ENCODE results near the gene APCDD1L. TPM values are rescaled to one million over a fixed set of nuclear protein-coding genes. Genes with fewer than 3 reads are reported as not detected.

Gene APCDD1L
- total RNA-seq, 1 experiment from 2014 or later = not detected

- Mint-ChIP-seq H3K27ac (ENCODE audit: unreplicated experiment) (no peak overlapping the region), H3K36me3 (ENCODE audit: insufficient read depth, unreplicated experiment) (no peaks in the 10 kb centered on the region), H3K9me3 (ENCODE audit: unreplicated experiment) (no peaks in the 10 kb centered on the region), H3K4me1 (ENCODE audit: low read depth, unreplicated experiment) (peaks cover 3% of the 10 kb centered on the region), H3K27me3 (ENCODE audit: insufficient read depth, unreplicated experiment) (no peaks in the 10 kb centered on the region), H3K4me3 (ENCODE audit: unreplicated experiment) (no peak overlapping the region)
- intact Hi-C loops (cut with micrococcal nuclease; ENCODE audit: unreplicated experiment) = no loop called here
- Histone ChIP-seq H3K4me1 (peaks cover under 1% of the 10 kb centered on the region; the same call in 1 of the 2 replicates), H3K36me3 (ENCODE audit: control insufficient read depth, insufficient read depth, low read length) (no peaks in the 10 kb centered on the region), H3K9me3 (peaks cover 53% of the 10 kb centered on the region), H3K27me3 (replicated peaks; ENCODE audit: control insufficient read depth, insufficient read depth, low read length) (no peaks in the 10 kb centered on the region), H3K4me3 (ENCODE audit: low read depth, low read length) (no peak overlapping the region)
- no TSS peak for BruUV-seq (replicated peaks)
- no peak for TF ChIP-seq CTCF (IDR thresholded peaks at IDR 0.05; ENCODE audit: insufficient read depth in 1 of 2, low read depth in 1 of 2, low read length in 1 of 2, severe bottlenecking in 1 of 2, unreplicated experiment in 1 of 2)
- ChIA-PET POLR2A (no interaction called here), CTCF (interaction anchor here (0.6 kb wide), 1 partner anchor 280 kb away, joined by 5 read pairs; no protein-coding TSS in a partner anchor)
- DNase-seq = no peak
Measured at GRCh38 chr20:58503668-58504067, 11.5 kb downstream of the APCDD1L start.

GRCh38 chr20:58500256-58500655, 14.9 kb downstream of the APCDD1L start:
- DNase-seq = no peak
- no TSS peak for BruUV-seq (replicated peaks)
- TF ChIP-seq CTCF (IDR thresholded peaks at IDR 0.05; ENCODE audit: insufficient read depth in 1 of 2, low read depth in 1 of 2, low read length in 1 of 2, severe bottlenecking in 1 of 2, unreplicated experiment in 1 of 2) = no peak
- intact Hi-C loops (cut with micrococcal nuclease; ENCODE audit: unreplicated experiment) = no loop called here
- H3K9me3 ChIP-seq = peaks cover 30% of the 10 kb centered on the region
- H3K27me3 ChIP-seq (replicated peaks; ENCODE audit: control insufficient read depth, insufficient read depth, low read length) = no peaks in the 10 kb centered on the region
- Mint-ChIP-seq H3K27me3 (ENCODE audit: insufficient read depth, unreplicated experiment) (no peaks in the 10 kb centered on the region), H3K4me1 (ENCODE audit: low read depth, unreplicated experiment) (peaks cover 4% of the 10 kb centered on the region), H3K4me3 (ENCODE audit: unreplicated experiment) (no peak overlapping the region), H3K36me3 (ENCODE audit: insufficient read depth, unreplicated experiment) (no peaks in the 10 kb centered on the region), H3K9me3 (ENCODE audit: unreplicated experiment) (no peaks in the 10 kb centered on the region), H3K27ac (ENCODE audit: unreplicated experiment) (no peak overlapping the region)
- peaks cover 7% of the 10 kb centered on the region; the same call in 1 of the 2 replicates for H3K4me1 ChIP-seq
- H3K36me3 ChIP-seq (ENCODE audit: control insufficient read depth, insufficient read depth, low read length) = no peaks in the 10 kb centered on the region
- H3K4me3 ChIP-seq (ENCODE audit: low read depth, low read length) = no peak overlapping the region
- POLR2A ChIA-PET = no interaction called here
- CTCF ChIA-PET = no interaction called here

GRCh38 chr20:58498470-58499068, 16.6 kb downstream of the APCDD1L start:
- intact Hi-C loops (cut with micrococcal nuclease; ENCODE audit: unreplicated experiment) = no loop called here
- Mint-ChIP-seq H3K27ac (ENCODE audit: unreplicated experiment) (no peak overlapping the region), H3K4me1 (ENCODE audit: low read depth, unreplicated experiment) (peaks cover 4% of the 10 kb centered on the region), H3K9me3 (ENCODE audit: unreplicated experiment) (no peaks in the 10 kb centered on the region), H3K27me3 (ENCODE audit: insufficient read depth, unreplicated experiment) (no peaks in the 10 kb centered on the region), H3K4me3 (ENCODE audit: unreplicated experiment) (no peak overlapping the region), H3K36me3 (ENCODE audit: insufficient read depth, unreplicated experiment) (no peaks in the 10 kb centered on the region)
- BruUV-seq (replicated peaks) = no TSS peak
- Histone ChIP-seq H3K27me3 (replicated peaks; ENCODE audit: control insufficient read depth, insufficient read depth, low read length) (no peaks in the 10 kb centered on the region), H3K4me3 (ENCODE audit: low read depth, low read length) (no peak overlapping the region), H3K36me3 (ENCODE audit: control insufficient read depth, insufficient read depth, low read length) (no peaks in the 10 kb centered on the region), H3K4me1 (peaks cover 7% of the 10 kb centered on the region; the same call in 1 of the 2 replicates), H3K9me3 (peaks cover 14% of the 10 kb centered on the region)
- ChIA-PET CTCF (no interaction called here), POLR2A (interaction anchor here (0.6 kb wide), 1 partner anchor 888 kb away, joined by 3 read pairs; no protein-coding TSS in a partner anchor)
- TF ChIP-seq CTCF (IDR thresholded peaks at IDR 0.05; ENCODE audit: insufficient read depth in 1 of 2, low read depth in 1 of 2, low read length in 1 of 2, severe bottlenecking in 1 of 2, unreplicated experiment in 1 of 2) = no peak
- peak in 1 of 2 experiments; percentile 46 for DNase-seq
